Stimulated activated CD4-positive, alpha-beta T cell treated with anti-CD3 and anti-CD28 coated beads, Interleukin-12 subunit alpha, Interleukin-12 subunit beta, amount 100 ng/mL, for 4 hours (primary cell): ENCODE results near the gene TMEM191C.
"Not testable (repeated sequence)": the region's sequence is repeated elsewhere in the genome, so short reads cannot be mapped to it uniquely, and the experiment has no call there.

ENCODE experiments used
- DNase-seq: peaks from one replicate; pipeline ENCODE4 v3.0.0-alpha.2; 2020

Gene TMEM191C

DNA sequence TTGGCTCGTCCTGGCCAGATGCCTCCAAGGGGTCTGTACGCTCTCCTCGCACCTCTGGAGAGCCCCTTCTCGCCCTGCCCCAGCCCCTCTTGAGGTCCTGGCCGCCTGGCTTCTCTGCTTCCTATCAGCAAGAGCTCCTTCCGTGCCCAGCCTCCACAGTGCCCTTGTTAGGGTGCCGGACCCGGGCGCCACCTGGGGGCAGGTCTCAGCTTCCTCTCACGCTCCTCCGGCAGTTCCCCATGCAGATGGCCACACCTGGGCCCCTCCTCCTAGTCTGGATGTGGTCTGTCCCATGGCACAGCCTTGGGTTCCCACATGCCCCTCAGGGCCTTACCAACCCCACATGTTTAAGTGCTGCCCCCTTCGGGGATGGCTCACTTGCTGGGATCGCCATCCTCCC, 6.5 kb downstream of the TMEM191C start:
- DNase-seq = not testable (repeated sequence)

DNA sequence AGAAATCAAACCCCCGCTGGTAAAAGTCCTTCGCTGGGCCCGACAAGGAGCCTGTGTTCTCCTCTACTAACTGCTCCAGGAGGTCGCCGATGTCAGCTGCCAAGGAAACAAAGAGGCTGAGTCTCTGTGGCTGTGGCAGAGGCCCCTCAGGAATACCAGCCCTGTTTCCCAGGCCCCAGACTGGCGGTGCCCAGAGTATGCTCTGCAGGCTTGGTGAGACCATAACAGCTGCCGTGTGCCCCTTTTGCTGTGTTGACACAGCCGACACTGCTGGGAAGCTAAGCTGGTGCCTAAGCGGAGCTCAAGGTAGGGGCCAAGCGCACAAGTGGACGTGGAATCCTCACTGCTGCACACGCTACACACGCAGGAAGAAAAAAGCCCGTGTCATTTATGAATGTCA, 16.9 kb downstream of the TMEM191C start:
- DNase-seq = not testable (repeated sequence)

DNA sequence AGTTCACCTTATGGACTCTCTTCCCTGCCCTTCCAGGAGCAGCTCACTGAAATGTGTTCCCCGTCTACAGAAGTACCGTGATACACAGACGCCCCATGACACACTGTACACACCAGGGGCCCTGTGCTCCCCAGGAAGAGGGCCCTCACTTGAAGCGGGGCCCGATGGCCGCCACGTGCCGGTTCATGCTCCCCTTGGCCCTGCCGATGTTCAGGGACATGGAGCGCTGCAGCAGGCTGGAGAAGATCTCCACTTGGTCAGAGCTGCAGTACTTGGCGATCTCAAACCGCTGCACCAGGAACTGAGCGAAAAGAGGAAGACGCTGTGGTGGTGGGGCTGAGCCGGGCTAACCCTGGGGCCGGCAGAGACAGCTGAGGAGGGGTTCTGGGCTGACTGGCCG, 20.5 kb downstream of the TMEM191C start:
- DNase-seq = not testable (repeated sequence)

DNA sequence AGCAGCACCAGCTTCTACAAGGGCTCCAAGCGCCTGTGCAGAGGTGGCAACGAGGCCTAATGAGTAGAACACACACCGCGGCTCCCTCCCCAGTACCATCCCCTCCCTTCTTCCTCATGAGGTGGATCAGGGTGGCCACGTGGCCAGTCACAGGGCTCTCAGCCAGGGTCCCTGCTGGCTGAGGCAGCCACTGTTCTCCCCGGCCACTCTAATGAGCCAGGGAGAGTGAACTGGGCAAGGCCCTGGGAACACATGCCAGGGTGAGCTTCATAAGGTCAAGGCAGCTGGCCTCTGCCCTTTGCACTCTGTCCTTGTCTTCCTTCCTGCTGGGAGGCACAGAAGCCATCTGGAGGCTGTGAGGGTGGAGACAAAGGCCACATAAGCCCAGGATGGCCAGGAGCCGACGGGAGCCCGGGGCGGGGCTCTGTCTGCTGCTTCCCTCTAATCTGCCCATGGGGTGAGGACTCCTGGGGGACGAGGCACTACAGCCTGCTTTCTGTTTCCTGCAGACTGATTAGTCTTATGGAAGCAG, 22.0 kb downstream of the TMEM191C start:
- DNase-seq = not testable (repeated sequence)

DNA sequence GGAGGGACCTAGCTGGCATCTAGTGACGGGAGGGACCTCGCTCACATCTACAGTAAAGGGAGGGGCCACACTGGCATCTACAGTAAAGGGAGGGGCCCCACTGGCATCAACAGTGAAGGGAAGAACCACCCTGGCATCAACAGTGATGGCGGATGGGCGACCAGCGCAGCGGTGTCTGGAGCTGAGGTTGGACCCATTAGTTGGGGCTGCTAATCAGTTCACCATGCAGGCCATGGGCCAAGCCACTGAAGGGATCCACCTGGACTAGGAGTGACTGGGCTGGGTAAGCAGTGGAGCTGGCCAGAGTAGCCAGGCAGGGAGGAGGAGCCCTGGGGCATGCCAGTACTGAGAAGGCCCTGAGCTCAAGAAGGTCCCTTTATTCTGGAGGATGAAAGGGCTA, 23.4 kb downstream of the TMEM191C start:
- DNase-seq = not testable (repeated sequence)

DNA sequence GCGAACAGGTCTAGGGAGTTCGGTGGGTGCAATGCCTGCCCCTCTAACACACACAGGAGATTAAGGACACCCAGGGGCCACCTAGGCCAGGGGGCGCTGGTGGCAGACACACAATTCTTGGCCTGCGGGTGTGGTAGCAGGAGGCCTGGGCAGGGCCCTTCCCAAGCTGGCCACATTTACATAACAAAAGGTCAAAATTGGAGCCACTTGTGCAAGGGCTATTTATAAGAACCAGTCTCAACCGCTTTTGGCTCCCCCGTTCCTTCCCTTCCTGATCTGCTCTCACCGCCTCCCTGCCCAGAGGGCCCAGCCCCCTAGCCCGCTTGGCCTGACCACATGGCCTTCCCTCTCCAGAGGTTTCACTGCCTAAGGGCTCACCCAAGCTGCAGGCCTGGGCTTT, 25.1 kb downstream of the TMEM191C start:
- not testable (repeated sequence) for DNase-seq

DNA sequence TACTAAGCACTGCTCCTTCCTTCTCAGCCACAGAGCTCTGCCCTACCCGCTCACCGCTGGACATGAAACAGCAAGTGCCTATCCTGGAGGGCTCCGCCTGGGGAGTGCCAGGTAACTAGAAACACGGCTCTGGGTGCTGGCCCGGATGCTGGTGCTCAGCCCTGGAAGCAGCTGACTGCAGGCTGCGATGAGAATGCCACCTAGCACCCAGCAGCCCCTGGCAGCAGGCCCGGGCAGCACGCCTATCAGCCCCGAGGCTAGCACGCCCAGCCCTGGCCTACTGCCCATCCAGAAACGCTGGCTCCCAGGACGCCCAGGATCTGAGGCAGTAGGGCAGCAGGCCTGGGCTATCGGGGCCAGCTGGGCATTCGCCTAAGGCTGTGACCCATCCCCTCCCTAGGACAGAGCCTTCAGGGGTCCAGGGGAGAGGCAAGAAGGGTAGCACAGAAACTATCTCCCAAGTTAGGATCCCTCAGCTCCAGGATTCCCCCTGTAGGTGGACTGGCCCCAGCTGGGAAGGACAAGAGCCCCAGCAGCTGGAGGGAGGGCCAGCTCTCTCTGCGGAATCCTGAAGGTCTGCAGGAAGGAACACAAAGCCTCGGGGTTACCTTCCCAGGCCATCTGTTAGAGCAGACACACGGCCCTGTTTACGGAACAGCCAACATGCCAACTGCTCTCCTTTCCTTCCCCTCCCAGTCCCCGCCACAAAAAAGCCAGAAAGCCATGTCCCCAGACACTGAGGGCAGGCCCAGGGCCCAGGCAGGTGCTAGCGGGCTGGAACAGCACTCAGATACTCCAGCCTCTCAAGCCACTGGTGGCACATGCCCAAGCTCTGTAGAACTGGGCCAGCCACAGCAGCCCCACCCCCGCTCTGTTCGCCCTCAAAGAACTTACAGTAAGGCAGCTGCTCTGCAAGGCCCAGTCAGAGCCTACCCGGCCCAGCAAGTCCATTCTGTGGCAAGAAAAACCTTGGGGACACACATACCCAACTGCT, 26.9 kb downstream of the TMEM191C start:
- DNase-seq = not testable (repeated sequence)

DNA sequence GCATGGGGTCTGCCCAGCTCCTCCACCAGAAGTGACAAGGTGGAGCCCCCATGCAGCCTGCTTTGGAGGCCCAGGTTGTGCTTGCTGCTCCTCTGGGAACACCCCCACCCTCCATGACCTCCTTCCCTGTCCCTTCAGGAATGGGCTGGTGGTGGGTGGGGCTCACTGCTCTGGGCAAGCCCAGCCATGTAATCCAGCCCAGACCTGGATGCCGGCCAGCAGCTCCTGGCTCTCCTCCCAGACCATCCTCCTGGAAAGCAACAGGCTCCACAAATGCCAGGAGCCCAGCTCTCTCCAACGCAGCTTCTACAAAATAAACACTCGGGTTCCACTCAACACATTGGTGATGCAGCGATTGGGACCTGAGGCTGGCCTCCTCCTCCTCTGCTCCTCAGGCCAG, 30.8 kb downstream of the TMEM191C start:
- DNase-seq = not testable (repeated sequence)

DNA sequence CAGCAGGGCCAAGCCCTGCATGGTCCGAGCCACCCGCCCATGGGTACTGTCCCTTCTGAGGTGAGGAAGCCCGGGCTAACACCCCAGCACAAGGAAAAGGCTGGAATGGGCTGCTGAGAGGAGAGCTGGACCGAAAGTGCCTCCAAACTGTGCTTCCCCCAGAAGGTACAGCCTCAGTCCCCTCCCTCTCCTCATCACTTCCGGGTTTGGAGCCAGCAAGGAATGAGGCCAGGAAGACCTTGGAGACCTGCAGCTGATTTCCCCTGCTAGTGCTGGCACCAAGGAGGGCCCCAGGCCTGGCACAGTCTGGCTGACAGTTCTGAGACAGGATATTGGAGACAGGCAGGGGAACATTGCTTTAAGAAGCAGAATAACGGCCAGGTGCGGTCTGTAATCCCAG, 31.3 kb downstream of the TMEM191C start:
- not testable (repeated sequence) for DNase-seq

DNA sequence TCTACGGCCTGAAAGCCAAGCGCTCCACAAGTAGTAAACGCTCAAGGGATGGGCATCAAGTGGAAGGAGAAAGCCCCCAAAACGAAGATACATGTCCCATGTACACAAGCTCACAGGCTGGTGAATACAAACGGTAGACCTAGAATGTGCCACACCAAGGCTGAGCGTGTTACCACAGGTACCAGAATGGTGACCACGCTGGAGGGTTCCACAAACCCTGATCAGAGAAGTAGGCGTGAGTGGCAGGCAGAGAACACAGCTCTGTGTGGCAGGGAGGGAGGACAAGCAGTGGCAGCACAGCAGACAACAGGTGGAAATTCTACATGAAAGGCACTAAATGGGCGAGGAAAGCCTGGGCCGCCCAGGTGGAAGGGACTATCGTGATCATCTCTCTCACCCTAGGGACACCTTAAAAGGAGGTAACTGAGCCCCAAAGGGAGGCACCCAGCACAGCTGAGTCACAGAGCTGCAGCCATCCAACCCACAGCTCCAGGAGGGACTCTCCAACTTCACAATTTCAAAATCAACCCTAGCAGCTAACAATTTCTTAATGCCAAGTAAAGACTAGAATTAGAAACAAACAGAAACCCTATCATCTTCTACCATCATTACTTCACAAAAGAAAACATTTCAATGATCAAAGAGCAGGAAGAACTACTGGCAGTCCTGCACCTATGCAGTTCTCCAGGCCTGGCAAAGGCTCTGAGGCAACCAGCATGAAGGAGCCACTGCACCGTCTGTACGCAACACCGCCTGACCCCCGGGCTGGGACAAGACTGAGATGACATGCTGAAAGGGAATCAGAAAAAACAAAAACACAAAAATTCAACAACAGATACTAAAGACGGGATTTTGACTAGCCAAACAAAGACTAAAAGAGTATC, 32.7 kb downstream of the TMEM191C start:
- DNase-seq = not testable (repeated sequence)

DNA sequence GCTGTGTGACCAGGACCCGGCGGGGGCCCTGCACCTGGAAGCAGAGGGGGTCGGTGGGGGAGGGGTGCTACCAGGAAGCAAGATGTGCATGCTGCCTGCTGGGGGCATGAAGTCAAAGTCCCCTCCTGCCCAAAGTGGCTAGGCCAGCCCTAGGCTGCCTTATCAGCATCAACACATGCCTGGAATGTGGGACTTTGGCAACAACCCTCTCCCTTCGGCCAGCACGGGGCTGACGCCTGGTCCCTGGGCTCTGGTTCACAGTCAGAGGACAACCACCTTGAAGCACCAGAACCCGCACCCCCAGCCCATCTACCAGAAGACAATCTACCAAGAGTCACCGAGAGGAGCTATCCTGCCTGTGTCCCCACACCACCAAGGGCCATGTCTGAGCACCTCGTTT, 43.2 kb downstream of the TMEM191C start:
- DNase-seq = not testable (repeated sequence)

DNA sequence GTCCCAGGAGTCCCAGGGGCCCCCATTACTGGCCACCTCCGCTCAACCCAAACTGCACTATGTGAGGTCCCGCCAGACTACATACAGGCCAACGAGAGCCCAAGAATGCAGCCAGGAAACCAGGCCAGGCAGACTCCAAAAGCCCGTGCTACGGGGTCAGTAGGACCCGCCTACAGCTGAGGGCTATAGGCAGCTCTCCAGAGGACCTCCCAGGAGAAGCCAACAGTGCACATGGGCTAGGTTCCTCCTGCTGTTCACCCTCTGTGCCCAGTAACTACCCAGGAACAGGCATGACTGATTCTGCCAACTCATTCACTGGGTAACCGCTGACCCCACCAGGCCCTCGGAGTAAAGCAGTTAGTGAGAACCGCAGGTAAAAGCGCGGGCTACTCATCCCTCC, 44.8 kb downstream of the TMEM191C start:
- not testable (repeated sequence) for DNase-seq

DNA sequence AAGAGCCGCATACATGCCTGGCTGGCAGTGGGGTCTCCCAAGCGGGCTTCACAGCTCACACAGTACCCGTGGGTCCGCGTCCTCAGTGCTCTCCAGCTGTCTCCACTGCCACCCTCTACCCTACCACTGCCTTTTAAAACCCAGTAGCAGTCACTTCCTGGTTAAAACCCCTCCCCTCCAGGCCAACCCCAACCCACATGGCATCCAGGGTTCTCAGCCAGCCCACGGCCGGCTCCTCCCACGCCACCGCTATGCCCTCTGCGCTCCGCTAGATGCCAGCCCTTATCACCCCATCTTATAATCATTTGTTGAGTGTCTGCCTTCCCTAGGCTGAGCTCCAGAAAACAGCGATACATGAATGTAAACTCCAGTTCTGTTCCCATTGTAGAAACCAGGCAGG, 46.9 kb downstream of the TMEM191C start:
- not testable (repeated sequence) for DNase-seq

DNA sequence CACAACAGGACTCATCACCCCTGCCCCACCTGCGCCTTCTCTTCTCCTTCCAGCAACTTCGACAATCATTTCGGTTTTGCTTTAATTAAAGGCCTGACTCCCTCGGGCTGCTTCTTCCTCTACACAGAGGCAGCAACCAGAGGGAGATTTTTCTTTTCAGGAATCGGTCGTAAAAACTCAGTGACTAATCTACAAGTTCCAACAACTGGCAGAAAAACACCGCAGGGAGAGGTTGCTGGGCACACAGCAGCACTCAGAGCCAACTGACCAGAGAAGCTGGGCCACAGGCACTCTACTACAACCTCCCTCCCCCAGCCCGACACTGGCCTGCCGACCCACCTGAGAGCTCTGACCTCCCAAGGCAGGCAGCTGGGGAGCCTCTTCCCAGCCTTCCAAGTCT, 48.0 kb downstream of the TMEM191C start:
- not testable (repeated sequence) for DNase-seq

DNA sequence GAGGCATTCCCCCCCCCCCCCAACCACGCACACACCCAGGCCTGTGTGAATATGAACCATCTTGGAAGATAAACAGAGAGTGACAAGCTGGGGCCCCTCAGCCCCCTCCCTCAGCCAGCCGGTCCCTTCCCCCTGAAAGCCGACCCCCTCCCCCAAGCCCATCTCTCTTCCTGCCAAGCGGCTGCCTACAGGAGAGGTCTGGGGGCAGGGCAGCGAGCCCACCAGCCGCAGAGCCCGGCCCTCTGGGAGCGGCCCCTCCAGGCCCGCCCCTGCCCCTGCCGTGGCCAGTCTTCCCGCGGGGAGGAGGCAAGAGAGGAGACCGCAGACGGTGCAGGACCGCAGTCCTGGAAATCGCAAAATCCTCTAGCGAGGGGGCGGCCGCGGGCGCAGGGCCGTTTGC, 49.3 kb downstream of the TMEM191C start:
- not testable (repeated sequence) for DNase-seq

DNA sequence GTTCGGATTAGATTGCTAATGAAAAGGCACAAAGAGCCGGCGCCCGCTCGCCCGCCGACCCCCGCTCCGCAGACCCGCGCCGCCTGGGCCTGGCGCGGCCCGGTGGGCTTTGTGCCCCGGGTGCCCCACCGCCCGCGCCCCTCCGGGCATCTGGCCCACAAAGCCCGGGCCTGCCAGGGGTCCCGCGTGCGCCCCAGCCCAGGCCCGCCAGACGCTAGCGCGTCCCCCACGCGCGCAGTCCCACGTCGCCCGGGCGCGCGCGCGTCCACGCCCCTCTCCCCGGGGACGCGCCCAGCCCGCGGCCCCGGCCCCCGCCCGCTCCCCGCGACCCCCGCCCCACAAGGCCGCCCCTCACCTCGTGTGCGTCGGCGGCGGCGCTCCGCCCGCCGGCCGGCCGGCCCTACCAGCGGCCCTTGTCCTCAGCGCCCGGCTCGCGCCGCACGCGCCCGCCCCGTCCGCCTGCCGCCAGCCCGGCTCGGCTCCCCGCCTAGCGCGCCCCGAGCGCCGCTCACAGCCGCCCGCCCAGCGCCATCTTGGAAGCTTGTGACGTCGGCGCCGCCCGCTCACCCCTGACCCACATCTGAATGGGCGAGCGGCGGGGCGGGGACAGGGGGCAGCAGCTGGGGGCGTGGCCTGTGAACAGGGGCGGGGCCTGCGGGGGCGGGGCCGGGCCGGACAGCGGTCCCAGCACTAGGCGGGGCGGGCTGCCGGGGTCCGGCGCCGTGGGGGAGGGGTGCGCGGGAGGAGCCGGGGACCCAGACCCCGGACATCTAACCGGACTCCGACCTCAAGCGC, 50.0 kb downstream of the TMEM191C start:
- not testable (repeated sequence) for DNase-seq
